ENCODE results near the gene MB. TPM values are rescaled to one million over a fixed set of nuclear protein-coding genes. Genes with fewer than 3 reads are reported as not detected.

The MB gene
- total and polyA plus RNA-seq, 4 donors, result 1.3 to 3.1 (median 1.8) TPM

- ATAC-seq (ENCODE audit: insufficient read depth, low FRiP score) (no peak), DNase-seq (no peak)
- Histone ChIP-seq H3K4me3 (no peak overlapping the region), H3K27me3 (ENCODE audit: control insufficient read depth in 3 of 3, insufficient read depth in 3 of 3, low read length in 2 of 3) (no peaks in the 10 kb centered on the region), H3K9me3 (ENCODE audit: control insufficient read depth in 4 of 4, insufficient read depth in 3 of 4, low read length in 3 of 4) (no peaks in the 10 kb centered on the region), H3K4me1 (ENCODE audit: control insufficient read depth in 5 of 5, insufficient read depth in 5 of 5, low read length in 5 of 5) (peaks cover 0 to 6% (median 0%) of the 10 kb centered on the region in 5 donors), H3K9ac (ENCODE audit: insufficient read depth in 1 of 2, low read length in 2 of 2) (no peak overlapping the region), H3K27ac (ENCODE audit: low read depth in 1 of 2, low read length in 1 of 2) (peak overlapping the region in 1 of 2 donors; percentile 94), H3K36me3 (ENCODE audit: control insufficient read depth in 4 of 4, insufficient read depth in 4 of 4, low read length in 4 of 4) (no peaks in the 10 kb centered on the region)
- TF ChIP-seq CTCF (IDR thresholded peaks at IDR 0.05; ENCODE audit: control extremely low read depth, extremely low read depth), result no peak
- WGBS, 2 donors, result 45 to 81% methylated on average over 6 of the region's 6 CpGs
These were observed 2.0 kb downstream of the MB start for GRCh38 chr22:35615156-35615555.

GRCh38 chr22:35614404-35614803 lies 2.7 kb downstream of the MB start:
- ATAC-seq (ENCODE audit: insufficient read depth, low FRiP score) (no peak), DNase-seq (no peak)
- Histone ChIP-seq H3K4me1 (ENCODE audit: control insufficient read depth in 5 of 5, insufficient read depth in 5 of 5, low read length in 5 of 5) (peaks cover 0 to 6% (median 0%) of the 10 kb centered on the region in 5 donors), H3K27me3 (ENCODE audit: control insufficient read depth in 3 of 3, insufficient read depth in 3 of 3, low read length in 2 of 3) (no peaks in the 10 kb centered on the region), H3K36me3 (ENCODE audit: control insufficient read depth in 4 of 4, insufficient read depth in 4 of 4, low read length in 4 of 4) (no peaks in the 10 kb centered on the region), H3K9me3 (ENCODE audit: control insufficient read depth in 4 of 4, insufficient read depth in 3 of 4, low read length in 3 of 4) (no peaks in the 10 kb centered on the region), H3K4me3 (no peak overlapping the region), H3K27ac (ENCODE audit: low read depth in 1 of 2, low read length in 1 of 2) (peak overlapping the region in 1 of 2 donors; percentile 94), H3K9ac (ENCODE audit: insufficient read depth in 1 of 2, low read length in 2 of 2) (no peak overlapping the region)
- TF ChIP-seq CTCF (IDR thresholded peaks at IDR 0.05; ENCODE audit: control extremely low read depth, extremely low read depth), result no peak
- 94 to 100% methylated on average over 2 of the region's 2 CpGs for WGBS, 2 donors

GRCh38 chr22:35612903-35613302 lies 4.2 kb downstream of the MB start:
- Histone ChIP-seq H3K9ac (ENCODE audit: insufficient read depth in 1 of 2, low read length in 2 of 2) (no peak overlapping the region), H3K27me3 (ENCODE audit: control insufficient read depth in 3 of 3, insufficient read depth in 3 of 3, low read length in 2 of 3) (no peaks in the 10 kb centered on the region), H3K4me1 (ENCODE audit: control insufficient read depth in 5 of 5, insufficient read depth in 5 of 5, low read length in 5 of 5) (peaks cover 0 to 6% (median 0%) of the 10 kb centered on the region in 5 donors), H3K9me3 (ENCODE audit: control insufficient read depth in 4 of 4, insufficient read depth in 3 of 4, low read length in 3 of 4) (no peaks in the 10 kb centered on the region), H3K27ac (ENCODE audit: low read depth in 1 of 2, low read length in 1 of 2) (peak overlapping the region in 1 of 2 donors; percentile 94), H3K4me3 (no peak overlapping the region), H3K36me3 (ENCODE audit: control insufficient read depth in 4 of 4, insufficient read depth in 4 of 4, low read length in 4 of 4) (no peaks in the 10 kb centered on the region)
- DNase-seq (no peak), ATAC-seq (ENCODE audit: insufficient read depth, low FRiP score) (no peak)
- no peak for TF ChIP-seq CTCF (IDR thresholded peaks at IDR 0.05; ENCODE audit: control extremely low read depth, extremely low read depth)
- 86 to 89% methylated on average over 12 of the region's 12 CpGs for WGBS, 2 donors
